H9 (cell line): ENCODE data around the gene LYSMD2. TPM values are rescaled to one million over a fixed set of nuclear protein-coding genes. Genes with fewer than 3 reads are reported as not detected.
A peak's percentile ranks its signal among the peaks of the same experiment; 100 is the strongest.

Experiments
- DNase-seq: peaks from one replicate; pipeline ENCODE4 v3.0.0-alpha.2; 2017
- H2AFZ ChIP-seq: one replicate; pipeline ENCODE4 v1.6.1; 2013; ENCODE audit warnings: mild to moderate bottlenecking, low read length, control low read depth, moderate library complexity
- H2AK5ac ChIP-seq: 2 replicates; pipeline ENCODE4 v1.6.1; 2013; ENCODE audit warnings: low read length, control low read depth, mixed read lengths; ENCODE audit not compliant: insufficient read length
- H2BK120ac ChIP-seq: one replicate; pipeline ENCODE4 v1.6.1; 2013; ENCODE audit warnings: low read depth, mild to moderate bottlenecking, low read length, control low read depth, inconsistent platforms; ENCODE audit not compliant: poor library complexity, severe bottlenecking
- H2BK12ac ChIP-seq: 2 replicates; pipeline ENCODE4 v1.6.1; 2013; ENCODE audit warnings: low read length, control low read depth, mixed read lengths, low read depth; ENCODE audit not compliant: insufficient read length
- H2BK15ac ChIP-seq: 2 replicates; pipeline ENCODE4 v1.6.1; 2013; ENCODE audit warnings: low read depth, low read length, control low read depth
- H2BK20ac ChIP-seq: one replicate; pipeline ENCODE4 v1.6.1; 2013; ENCODE audit warnings: low read depth, mild to moderate bottlenecking, low read length, control low read depth, inconsistent platforms; ENCODE audit not compliant: poor library complexity, severe bottlenecking
- H2BK5ac ChIP-seq: 2 replicates; pipeline ENCODE4 v1.6.1; 2013; ENCODE audit warnings: low read length, control low read depth, mixed read lengths; ENCODE audit not compliant: insufficient read length
- H3K14ac ChIP-seq: 2 replicates; pipeline ENCODE4 v1.6.1; 2013; ENCODE audit warnings: low read length, control low read depth; ENCODE audit not compliant: insufficient read depth
- H3K18ac ChIP-seq: 2 replicates; pipeline ENCODE4 v1.6.1; 2013; ENCODE audit warnings: low read depth, mild to moderate bottlenecking, mixed read lengths, low read length, control low read depth; ENCODE audit not compliant: insufficient read length
- H3K23ac ChIP-seq: 2 replicates; pipeline ENCODE4 v1.6.1; 2013; ENCODE audit warnings: low read length, control low read depth, mixed read lengths, low read depth; ENCODE audit not compliant: insufficient read length
- H3K23me2 ChIP-seq: 2 replicates; pipeline ENCODE4 v1.6.1; 2013; ENCODE audit warnings: low read depth, mild to moderate bottlenecking, mixed read lengths, low read length, control low read depth; ENCODE audit not compliant: insufficient read length, poor library complexity, severe bottlenecking
- H3K27ac ChIP-seq: 2 replicates; pipeline ENCODE4 v1.5.1; 2013; ENCODE audit warnings: low read length, control low read depth, mixed read lengths, low read depth; ENCODE audit not compliant: insufficient read length
- H3K27me3 ChIP-seq: 2 replicates; pipeline ENCODE4 v1.6.1; 2013; ENCODE audit warnings: low read length, control low read depth, inconsistent platforms; ENCODE audit not compliant: insufficient read depth
- H3K4ac ChIP-seq: 2 replicates; pipeline ENCODE4 v1.6.1; 2013; ENCODE audit warnings: low read depth, mild to moderate bottlenecking, control low read depth, inconsistent platforms, low read length, moderate library complexity
- H3K4me1 ChIP-seq: 2 replicates; pipeline ENCODE4 v1.6.1; 2013; ENCODE audit warnings: low read length, control low read depth, inconsistent platforms; ENCODE audit not compliant: insufficient read depth
- H3K4me2 ChIP-seq: 2 replicates; pipeline ENCODE4 v1.6.1; 2013; ENCODE audit warnings: low read length, control low read depth, mixed read lengths; ENCODE audit not compliant: insufficient read length, insufficient read depth
- H3K56ac ChIP-seq: 2 replicates; pipeline ENCODE4 v1.6.1; 2013; ENCODE audit warnings: low read depth, mild to moderate bottlenecking, mixed read lengths, low read length, control low read depth; ENCODE audit not compliant: insufficient read length
- H3K79me1 ChIP-seq: 2 replicates; pipeline ENCODE4 v1.6.1; 2013; ENCODE audit warnings: low read depth, mild to moderate bottlenecking, moderate library complexity, low read length, control low read depth, inconsistent platforms; ENCODE audit not compliant: insufficient read depth, poor library complexity, severe bottlenecking
- H3K79me2 ChIP-seq: 2 replicates; pipeline ENCODE4 v1.6.1; 2013; ENCODE audit warnings: low read length, control low read depth, inconsistent platforms; ENCODE audit not compliant: insufficient read depth
- H3K9ac ChIP-seq: 2 replicates; pipeline ENCODE4 v1.6.1; 2013; ENCODE audit warnings: low read length, control low read depth, mixed read lengths; ENCODE audit not compliant: insufficient read length; ENCODE audit errors: extremely low read depth
- H3K9me3 ChIP-seq: one replicate; pipeline ENCODE4 v1.6.1; 2013; ENCODE audit warnings: low read depth, low read length, inconsistent platforms; ENCODE audit not compliant: control insufficient read depth
- H3T11ph ChIP-seq: one replicate; pipeline ENCODE4 v1.6.1; 2013; ENCODE audit warnings: mild to moderate bottlenecking, low read length, control low read depth, inconsistent platforms
- H4K20me1 ChIP-seq: one replicate; pipeline ENCODE4 v1.6.1; 2013; ENCODE audit not compliant: control insufficient read depth, insufficient read length, insufficient read depth
- H4K5ac ChIP-seq: 2 replicates; pipeline ENCODE4 v1.6.1; 2013; ENCODE audit warnings: low read depth, mild to moderate bottlenecking, mixed read lengths, low read length, control low read depth; ENCODE audit not compliant: insufficient read length
- H4K8ac ChIP-seq: replicated peaks from 2 replicates; pipeline ENCODE4 v1.6.1; 2013; ENCODE audit warnings: low read length, control low read depth, mixed read lengths, low read depth; ENCODE audit not compliant: insufficient read length
- H4K91ac ChIP-seq: 2 replicates; pipeline ENCODE4 v1.6.1; 2013; ENCODE audit warnings: low read depth, mild to moderate bottlenecking, moderate library complexity, mixed read lengths, low read length, control low read depth; ENCODE audit not compliant: insufficient read length
- H3K27ac Mint-ChIP-seq, 3 experiments: 2 replicates in 2 of 3; 3 replicates in 1 of 3; pipeline ENCODE4 v1.8.0; 2020 to 2021; ENCODE audit warnings: mixed read lengths in 3 of 3, mild to moderate bottlenecking in 1 of 3, moderate library complexity in 1 of 3
- H3K27me3 Mint-ChIP-seq: 2 replicates; pipeline ENCODE4 v1.8.0; 2021; ENCODE audit warnings: low read depth, mild to moderate bottlenecking, moderate library complexity, mixed read lengths
- H3K36me3 Mint-ChIP-seq, 3 experiments: 2 replicates in 2 of 3; 3 replicates in 1 of 3; pipeline ENCODE4 v1.8.0; 2020 to 2021; ENCODE audit warnings: low read depth in 3 of 3, mixed read lengths in 3 of 3; ENCODE audit not compliant: insufficient read depth in 1 of 3
- H3K4me1 Mint-ChIP-seq, 2 experiments: 2 replicates each; pipeline ENCODE4 v1.8.0; 2020; ENCODE audit warnings: mixed read lengths in 2 of 2
- H3K4me3 Mint-ChIP-seq, 2 experiments: 2 replicates in 1 of 2; 3 replicates in 1 of 2; pipeline ENCODE4 v1.8.0; 2020 to 2021; ENCODE audit warnings: mild to moderate bottlenecking in 2 of 2, mixed read lengths in 2 of 2, moderate library complexity in 1 of 2
- H3K9me3 Mint-ChIP-seq, 2 experiments: 2 replicates in 1 of 2; 3 replicates in 1 of 2; pipeline ENCODE4 v1.8.0; 2020; ENCODE audit warnings: mild to moderate bottlenecking in 2 of 2, mixed read lengths in 2 of 2, moderate library complexity in 1 of 2
- CTCF ChIP-seq: fragments of 200-600 bp; sonication (generic); conservative IDR thresholded peaks from 3 replicates; pipeline ENCODE4 v1.8.0; 2021; ENCODE audit warnings: antibody characterized with exemption, mild to moderate bottlenecking
- WGBS: extraction: QIAGEN DNeasy Blood & Tissue Kit; methylation state at CpG from one replicate; pipeline ENCODE4 v1.1.7; 2013; ENCODE audit warnings: missing lambda C conversion rate, low lambda C conversion rate, mixed read lengths; ENCODE audit not compliant: insufficient read length; ENCODE audit errors: extremely low coverage; 5-methylcytosine and 5-hydroxymethylcytosine counted together
- total RNA-seq: library from RNA; stranded (reverse); gene quantifications from 2 replicates; pipeline ENCODE4 v1.2.1, GENCODE V29; 2021

LYSMD2 gene
- total RNA-seq, 1 experiment from 2014 or later = 3.9 TPM

GRCh38 chr15:51735228-51736010, 2.0 kb downstream of the LYSMD2 start:
- Histone ChIP-seq H3K4ac (no peak overlapping the region), H3K4me1 (no peaks in the 10 kb centered on the region), H3K79me2 (0 out of 2 replicates have a peak, but pooled peaks cover 1% of the 10 kb centered on the region), H3T11ph (no peak overlapping the region), H3K27ac (no peak overlapping the region), H2BK12ac (no peak overlapping the region), H2AK5ac (no peak overlapping the region), H3K4me2 (no peak overlapping the region), H4K91ac (no peak overlapping the region), H3K18ac (no peak overlapping the region), H2BK120ac (no peak overlapping the region), H3K14ac (no peak overlapping the region), H2BK15ac (no peak overlapping the region), H4K8ac (no peak overlapping the region), H2BK20ac (no peak overlapping the region), H2AFZ (no peak overlapping the region), H3K23me2 (peaks cover 7% of the 10 kb centered on the region), H2BK5ac (no peak overlapping the region), H3K9me3 (no peaks in the 10 kb centered on the region), H3K56ac (no peak overlapping the region), H3K23ac (no peak overlapping the region), H3K27me3 (peaks cover 7% of the 10 kb centered on the region; the same call in 1 of the 2 replicates), H4K5ac (no peak overlapping the region), H3K79me1 (no peaks in the 10 kb centered on the region), H3K9ac (no peak overlapping the region), H4K20me1 (no peaks in the 10 kb centered on the region)
- Mint-ChIP-seq H3K4me3 (no peak overlapping the region), H3K9me3 (no peaks in the 10 kb centered on the region; a peak in 2 of 5 replicates), H3K4me1 (peaks cover 18 to 24% of the 10 kb centered on the region in 2 experiments), H3K27me3 (peaks cover 43% of the 10 kb centered on the region), H3K27ac (no peak overlapping the region), H3K36me3 (no peaks in the 10 kb centered on the region; a peak in 1 of 7 replicates)
- 0 out of 3 replicates have a peak, but pooled peaks have one; percentile 13 for TF ChIP-seq CTCF
- no CpG with 5 or more reads among the region's 5 CpGs for WGBS
- DNase-seq = no peak
